Rectal smooth muscle tissue (tissue), 1 donor: ENCODE results near the gene CORIN.
"Not testable (repeated sequence)": the region's sequence is repeated elsewhere in the genome, so short reads cannot be mapped to it uniquely, and the experiment has no call there.

ENCODE experiments used
- H3K27ac ChIP-seq: one replicate; pipeline ENCODE4 v1.7.0; 2013; ENCODE audit warnings: low read depth, low read length, inconsistent platforms
- H3K27me3 ChIP-seq: one replicate; pipeline ENCODE4 v1.7.0; 2013; ENCODE audit warnings: low read length; ENCODE audit not compliant: control insufficient read depth, insufficient read depth
- H3K36me3 ChIP-seq: one replicate; pipeline ENCODE4 v1.7.0; 2013; ENCODE audit warnings: low read length; ENCODE audit not compliant: control insufficient read depth, insufficient read depth
- H3K4me1 ChIP-seq: one replicate; pipeline ENCODE4 v1.7.0; 2013; ENCODE audit warnings: low read length; ENCODE audit not compliant: control insufficient read depth, insufficient read depth
- H3K4me3 ChIP-seq: one replicate; pipeline ENCODE4 v1.7.0; 2013; ENCODE audit warnings: low read length
- H3K9ac ChIP-seq: one replicate; pipeline ENCODE4 v1.7.0; 2013; ENCODE audit warnings: low read length

CORIN gene

DNA sequence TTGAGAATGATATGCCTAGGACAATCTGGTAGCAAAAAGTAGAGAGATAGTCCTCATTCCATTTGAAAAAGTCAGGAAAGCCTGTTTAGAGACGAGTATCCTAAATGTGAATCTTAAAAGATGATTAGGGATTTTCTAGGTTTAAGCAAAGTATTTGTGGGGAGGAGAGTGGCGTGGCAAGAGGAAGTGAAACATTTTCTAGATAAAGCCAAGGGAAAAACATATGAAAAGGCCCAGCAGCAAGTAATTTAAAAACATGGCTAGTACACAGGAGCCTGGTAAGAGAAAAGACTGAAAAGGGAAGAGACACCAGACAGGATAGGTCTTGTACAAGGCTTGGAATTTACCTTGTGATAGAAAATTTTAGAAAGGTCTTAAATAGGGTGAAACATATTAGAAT, 45.9 kb downstream of the CORIN start:
- Histone ChIP-seq H3K4me1 (no peaks in the 10 kb centered on the region), H3K9ac (no peak overlapping the region), H3K27me3 (no peaks in the 10 kb centered on the region), H3K27ac (no peak overlapping the region), H3K36me3 (no peaks in the 10 kb centered on the region), H3K4me3 (no peak overlapping the region)

DNA sequence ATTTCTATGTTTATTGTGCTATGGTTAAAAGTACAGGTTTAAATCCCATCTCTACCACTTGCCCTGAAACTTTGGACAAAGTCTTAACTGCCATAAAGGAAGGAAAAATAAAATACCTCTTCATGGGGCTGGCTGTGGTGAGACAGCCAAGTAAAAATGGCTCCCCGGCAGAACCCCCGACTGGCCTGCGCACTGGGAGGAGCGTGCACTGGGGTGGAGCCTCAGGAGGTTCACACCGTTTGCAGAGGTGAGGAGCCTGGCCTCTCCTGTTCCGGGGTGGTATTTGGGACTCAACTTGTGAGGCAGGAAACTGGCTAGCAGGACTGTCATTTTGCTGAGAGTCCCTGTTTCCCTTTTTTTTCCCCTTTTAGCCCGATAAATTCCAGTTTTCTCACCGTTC, 47.8 kb downstream of the CORIN start:
- Histone ChIP-seq H3K36me3 (no peaks in the 10 kb centered on the region), H3K27ac (no peak overlapping the region), H3K4me1 (no peaks in the 10 kb centered on the region), H3K9ac (no peak overlapping the region), H3K27me3 (no peaks in the 10 kb centered on the region), H3K4me3 (no peak overlapping the region)

DNA sequence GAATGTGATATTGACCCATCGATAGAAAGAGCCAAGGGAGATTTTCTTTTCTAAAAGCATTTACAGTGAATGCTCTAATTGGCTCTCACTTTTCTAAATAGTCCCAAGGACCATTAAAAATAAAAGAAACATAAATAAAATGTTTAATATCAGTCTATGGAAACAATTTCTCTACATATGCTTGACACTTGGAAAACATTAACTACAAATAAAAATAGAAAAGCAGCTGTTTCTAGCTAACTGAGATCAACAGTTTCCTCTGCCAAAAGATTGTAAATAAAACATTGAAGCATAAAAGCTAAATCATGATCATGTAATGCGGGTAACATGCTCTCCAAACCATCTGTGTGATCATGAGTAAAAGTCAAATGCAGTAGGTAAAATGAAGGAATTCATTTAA, 49.7 kb downstream of the CORIN start:
- no peaks in the 10 kb centered on the region for H3K36me3 ChIP-seq
- H3K27ac ChIP-seq: no peak overlapping the region
- no peaks in the 10 kb centered on the region for H3K4me1 ChIP-seq
- no peak overlapping the region for H3K4me3 ChIP-seq
- H3K27me3 ChIP-seq: no peaks in the 10 kb centered on the region
- no peak overlapping the region for H3K9ac ChIP-seq

DNA sequence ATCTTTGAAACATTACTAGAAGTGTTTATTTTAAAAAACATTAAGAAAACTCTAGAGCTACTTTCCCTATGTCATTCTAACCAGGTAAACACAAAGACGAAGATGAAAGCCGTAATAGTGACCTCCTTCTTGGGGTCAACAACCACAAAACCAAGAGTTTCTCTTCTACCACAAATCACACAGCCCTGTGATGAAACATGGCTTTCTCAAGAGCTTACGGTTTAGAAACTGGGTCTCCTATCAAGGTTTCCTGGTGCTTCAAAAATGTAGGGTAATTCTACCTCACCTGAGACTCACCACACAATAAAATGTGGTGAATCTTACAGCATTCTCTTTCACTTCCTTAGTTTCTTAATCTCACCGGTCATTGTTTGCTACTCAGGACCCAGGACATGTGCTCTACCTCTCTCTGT, 50.9 kb downstream of the CORIN start:
- Histone ChIP-seq H3K9ac (no peak overlapping the region), H3K27ac (no peak overlapping the region), H3K4me1 (no peaks in the 10 kb centered on the region), H3K4me3 (no peak overlapping the region), H3K36me3 (no peaks in the 10 kb centered on the region), H3K27me3 (no peaks in the 10 kb centered on the region)

DNA sequence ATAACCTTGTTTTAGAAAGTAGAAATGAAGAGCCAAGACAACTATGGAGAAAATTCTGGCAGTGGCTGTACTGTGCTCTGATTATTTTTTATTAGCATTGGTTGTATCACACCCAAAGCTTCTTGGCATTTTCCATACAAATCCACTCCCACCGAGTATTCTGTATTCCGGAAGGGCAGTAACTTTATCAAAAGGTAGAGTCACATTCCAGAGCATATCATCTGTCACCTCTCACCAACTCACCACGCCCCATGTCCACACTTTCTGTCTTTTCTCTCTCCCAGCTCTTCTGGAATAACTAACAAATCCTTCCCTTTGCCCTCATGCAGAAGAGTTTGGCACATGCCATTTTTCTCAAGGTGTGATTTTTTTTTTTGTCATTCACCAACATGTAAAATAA, 52.7 kb downstream of the CORIN start:
- Histone ChIP-seq H3K27ac (no peak overlapping the region), H3K27me3 (no peaks in the 10 kb centered on the region), H3K4me3 (no peak overlapping the region), H3K9ac (no peak overlapping the region), H3K36me3 (no peaks in the 10 kb centered on the region), H3K4me1 (no peaks in the 10 kb centered on the region)

DNA sequence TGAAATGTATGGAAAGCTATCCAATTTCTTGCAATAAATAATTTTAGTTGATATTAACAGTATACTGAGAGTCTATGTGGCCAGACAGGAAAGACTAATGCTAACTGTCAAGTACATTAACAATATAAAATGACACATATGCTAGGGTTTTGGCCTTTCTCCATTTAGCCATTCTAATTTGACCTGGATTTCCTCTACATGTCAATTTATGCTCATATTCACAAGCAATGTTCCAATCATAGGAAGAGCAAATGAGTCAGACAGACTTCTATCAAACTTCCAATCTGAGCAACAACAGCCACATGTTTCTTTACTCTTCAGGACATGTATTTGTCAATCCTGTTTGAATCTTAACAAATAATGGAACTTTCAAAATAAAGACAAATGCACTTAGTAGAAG, 53.6 kb downstream of the CORIN start:
- no peaks in the 10 kb centered on the region for H3K4me1 ChIP-seq
- H3K9ac ChIP-seq: no peak overlapping the region
- H3K4me3 ChIP-seq: no peak overlapping the region
- H3K27ac ChIP-seq: no peak overlapping the region
- H3K36me3 ChIP-seq: no peaks in the 10 kb centered on the region
- H3K27me3 ChIP-seq: no peaks in the 10 kb centered on the region

DNA sequence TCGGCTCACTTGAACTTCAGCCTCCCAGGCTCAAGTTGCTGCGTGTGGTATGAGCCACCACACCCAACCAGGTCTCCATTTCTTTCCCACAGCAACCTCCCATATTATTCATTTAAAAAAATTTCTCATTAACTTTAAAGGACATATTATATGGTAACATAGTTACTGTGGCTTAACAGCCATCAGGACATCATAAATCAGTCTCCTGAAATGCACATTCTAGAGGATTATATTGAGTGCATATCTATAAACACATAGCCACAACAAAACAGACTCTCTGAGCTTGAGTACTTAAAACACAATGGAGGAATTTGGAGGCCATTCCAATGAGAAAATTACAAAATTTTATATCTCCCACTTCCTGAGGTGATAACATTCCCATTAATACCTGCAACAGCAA, 61.5 kb downstream of the CORIN start:
- no peaks in the 10 kb centered on the region for H3K27me3 ChIP-seq
- no peaks in the 10 kb centered on the region for H3K36me3 ChIP-seq
- H3K4me3 ChIP-seq: no peak overlapping the region
- H3K4me1 ChIP-seq: no peaks in the 10 kb centered on the region
- no peak overlapping the region for H3K9ac ChIP-seq
- H3K27ac ChIP-seq: no peak overlapping the region

DNA sequence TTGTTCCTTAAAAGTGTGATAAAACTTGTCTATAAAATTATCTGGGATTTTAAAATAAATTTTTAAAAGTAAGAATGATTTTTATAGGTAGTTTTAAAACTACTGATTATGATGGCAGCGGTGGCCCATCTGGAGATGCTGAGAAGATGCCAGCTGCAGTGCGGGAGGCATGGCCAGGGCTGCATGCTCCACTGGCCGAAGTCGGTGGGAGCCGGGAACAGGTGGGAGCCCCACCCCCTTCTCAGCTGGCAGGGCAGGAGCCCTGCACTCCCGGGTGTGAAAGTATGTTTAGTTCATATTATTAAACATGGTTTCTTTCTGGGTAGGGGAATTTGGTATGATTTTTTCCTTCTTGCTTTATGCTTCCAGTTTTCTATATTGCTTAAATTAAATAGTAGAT, 63.8 kb downstream of the CORIN start:
- Histone ChIP-seq H3K27me3 (no peaks in the 10 kb centered on the region), H3K27ac (no peak overlapping the region), H3K9ac (no peak overlapping the region), H3K4me1 (no peaks in the 10 kb centered on the region), H3K36me3 (no peaks in the 10 kb centered on the region), H3K4me3 (no peak overlapping the region)

DNA sequence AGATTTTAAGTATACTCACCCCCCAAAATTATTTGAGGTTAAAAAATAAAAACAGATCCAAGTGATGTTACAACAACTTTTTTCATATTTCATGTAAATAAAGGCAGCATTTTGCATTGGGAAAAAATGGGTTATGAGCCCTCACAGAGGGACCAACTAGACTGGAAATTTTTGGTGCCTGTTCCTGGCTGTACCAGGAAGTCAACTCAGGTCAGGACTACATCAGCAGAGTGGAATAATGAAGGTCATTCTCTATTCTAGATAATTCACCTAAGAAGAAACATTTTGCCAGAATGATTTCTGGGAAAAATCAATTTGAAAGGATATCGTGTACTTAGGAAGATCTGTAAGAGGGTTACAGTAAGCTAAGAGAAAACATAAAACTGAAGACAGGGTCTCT, 66.8 kb downstream of the CORIN start:
- H3K36me3 ChIP-seq: no peaks in the 10 kb centered on the region
- H3K27ac ChIP-seq: no peak overlapping the region
- no peaks in the 10 kb centered on the region for H3K4me1 ChIP-seq
- H3K9ac ChIP-seq: no peak overlapping the region
- no peak overlapping the region for H3K4me3 ChIP-seq
- H3K27me3 ChIP-seq: no peaks in the 10 kb centered on the region

DNA sequence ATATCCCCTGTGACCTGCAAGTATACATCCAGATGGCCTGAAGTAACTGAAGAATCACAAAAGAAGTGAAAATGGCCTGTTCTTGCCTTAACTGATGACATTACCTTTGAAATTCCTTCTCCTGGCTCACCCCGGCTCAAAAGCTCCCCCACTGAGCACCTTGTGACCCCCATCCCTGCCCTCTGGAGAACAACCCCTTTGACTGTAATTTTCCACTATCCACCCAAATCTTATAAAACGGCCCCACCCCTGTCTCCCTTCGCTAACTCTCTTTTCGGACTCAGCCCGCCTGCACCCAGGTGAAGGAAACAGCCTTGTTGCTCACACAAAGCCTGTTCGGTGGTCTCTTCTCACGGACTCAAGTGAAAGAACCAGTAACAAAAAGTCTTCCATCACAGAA, 69.9 kb downstream of the CORIN start:
- H3K4me1 ChIP-seq, H3K27me3 ChIP-seq, H3K4me3 ChIP-seq, H3K9ac ChIP-seq, H3K36me3 ChIP-seq, H3K27ac ChIP-seq: not testable (repeated sequence)

DNA sequence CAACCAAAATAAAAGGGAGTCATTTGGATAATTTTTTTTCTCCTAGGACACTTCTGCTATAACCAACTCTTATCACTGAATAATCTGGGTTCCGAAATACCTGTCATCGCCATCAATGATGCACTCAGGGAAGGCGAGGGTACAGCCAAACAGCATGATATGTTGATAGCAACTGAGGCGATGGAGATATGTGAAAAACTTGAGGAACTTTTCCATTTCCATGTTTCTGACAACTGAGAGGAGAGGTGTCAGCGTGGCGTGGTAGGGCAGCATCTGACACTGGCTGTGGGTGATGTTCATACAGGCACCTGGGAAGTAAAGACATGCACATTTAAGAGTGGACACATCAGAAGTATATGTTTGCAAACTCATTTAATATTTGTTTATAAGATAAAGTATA, 74.6 kb downstream of the CORIN start:
- no peaks in the 10 kb centered on the region for H3K36me3 ChIP-seq
- no peak overlapping the region for H3K9ac ChIP-seq
- no peak overlapping the region for H3K27ac ChIP-seq
- no peak overlapping the region for H3K4me3 ChIP-seq
- no peaks in the 10 kb centered on the region for H3K27me3 ChIP-seq
- H3K4me1 ChIP-seq: no peaks in the 10 kb centered on the region

DNA sequence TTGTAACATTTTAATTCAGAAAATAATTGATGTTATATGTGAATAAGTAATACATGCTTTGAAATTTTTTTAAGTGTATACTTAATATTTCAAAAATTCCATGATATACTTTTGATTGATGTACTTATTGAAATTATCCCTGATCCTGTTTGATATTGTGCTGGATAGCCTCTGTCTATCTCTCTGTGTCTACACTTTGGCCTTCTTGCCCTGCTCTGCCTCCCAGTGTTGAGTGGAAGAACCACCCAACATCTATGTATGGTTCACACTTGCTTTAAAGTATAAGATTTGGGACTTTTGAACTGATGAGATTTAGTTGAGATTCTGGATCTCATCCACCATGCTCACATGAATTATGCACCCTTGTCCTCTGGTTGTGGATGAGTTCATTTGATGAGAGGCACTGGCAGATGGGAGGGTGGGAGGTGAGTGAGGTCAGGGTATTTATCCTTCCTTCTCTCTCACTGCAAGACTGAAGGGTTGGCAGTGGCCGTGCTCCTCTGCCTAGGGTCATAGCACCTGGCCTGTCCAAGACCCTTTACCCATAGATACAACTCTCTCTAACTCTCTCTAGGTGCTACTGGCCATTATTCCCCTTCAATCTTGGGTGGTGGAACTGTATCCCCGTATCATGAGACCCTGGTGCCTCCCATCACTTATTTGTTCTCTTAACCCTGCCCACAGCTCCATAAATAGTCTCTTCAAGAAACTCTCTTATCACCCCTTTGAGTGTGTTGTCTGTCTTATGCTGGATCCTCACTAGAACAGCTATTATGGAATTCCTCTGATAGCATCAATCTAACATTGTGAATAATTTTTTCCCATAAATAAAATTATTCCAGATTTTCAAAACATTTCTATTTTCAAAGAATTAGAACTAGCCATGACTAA, 75.2 kb downstream of the CORIN start:
- H3K9ac ChIP-seq: no peak overlapping the region
- no peaks in the 10 kb centered on the region for H3K4me1 ChIP-seq
- no peak overlapping the region for H3K27ac ChIP-seq
- no peaks in the 10 kb centered on the region for H3K36me3 ChIP-seq
- no peaks in the 10 kb centered on the region for H3K27me3 ChIP-seq
- no peak overlapping the region for H3K4me3 ChIP-seq

DNA sequence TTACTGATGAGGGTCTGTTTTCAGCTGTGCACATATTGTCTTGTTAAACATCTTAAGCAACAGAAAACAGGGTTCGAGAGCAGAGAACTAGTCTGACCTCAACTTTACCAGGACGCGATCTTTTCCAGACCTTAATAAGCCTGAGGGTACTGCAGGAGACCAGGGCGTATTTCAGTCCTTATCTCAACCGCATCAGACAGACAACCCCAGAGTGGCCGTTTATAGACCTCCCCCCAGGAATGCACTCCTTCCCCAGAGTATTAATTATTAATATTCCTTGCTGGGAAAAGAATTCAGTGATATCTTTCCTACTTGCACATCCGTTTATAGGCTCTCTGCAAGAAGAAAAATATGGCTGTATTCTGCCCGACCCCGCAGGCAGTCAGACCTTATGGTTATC, 84.6 kb downstream of the CORIN start:
- H3K4me1 ChIP-seq, H3K36me3 ChIP-seq, H3K27ac ChIP-seq, H3K9ac ChIP-seq, H3K4me3 ChIP-seq, H3K27me3 ChIP-seq: not testable (repeated sequence)
